NCI-H1092 treated with DMSO at 0.1 percent for 48 hours (cell line): ENCODE results near the gene UGT1A9.
"Not testable (repeated sequence)": the region's sequence is repeated elsewhere in the genome, so short reads cannot be mapped to it uniquely, and the experiment has no call there.

Experiments used
- DNase-seq: peaks from one replicate; lab custom pipeline; 2025; lab: John Stamatoyannopoulos, UW

Gene UGT1A9

GRCh38 chr2:233680361-233681045 lies 8.8 kb downstream of the UGT1A9 start:
- no peak for DNase-seq

GRCh38 chr2:233681521-233682099 lies 9.9 kb downstream of the UGT1A9 start, which contains the start of gene UGT1A7:
UGT1A7 (plus strand) TSS chr2:233681901; CDS start chr2:233681938, 37 bp downstream.
- no peak for DNase-seq

- DNase-seq, result no peak
Observed at GRCh38 chr2:233684640-233685039, 12.9 kb downstream of the UGT1A9 start.

- no peak for DNase-seq
Observed at GRCh38 chr2:233686928-233687327, 15.2 kb downstream of the UGT1A9 start.

- no peak for DNase-seq
Observed at GRCh38 chr2:233688341-233688740, 16.6 kb downstream of the UGT1A9 start.

- no peak for DNase-seq
Observed at GRCh38 chr2:233689031-233689430, 17.3 kb downstream of the UGT1A9 start.

GRCh38 chr2:233689501-233689900 lies 17.8 kb downstream of the UGT1A9 start:
- no peak for DNase-seq

GRCh38 chr2:233690444-233690843 lies 18.7 kb downstream of the UGT1A9 start:
- DNase-seq, result no peak

GRCh38 chr2:233691443-233692433 lies 20.0 kb downstream of the UGT1A9 start:
- no peak for DNase-seq

- DNase-seq, result no peak
Observed at GRCh38 chr2:233692648-233693047, 20.9 kb downstream of the UGT1A9 start, which contains the start of gene UGT1A6. UGT1A6 (plus strand) TSS chr2:233692890; CDS start chr2:233693005, 115 bp downstream.

GRCh38 chr2:233693963-233694362 lies 22.3 kb downstream of the UGT1A9 start:
- DNase-seq, result no peak

GRCh38 chr2:233698740-233699139 lies 27.0 kb downstream of the UGT1A9 start:
- no peak for DNase-seq

- DNase-seq, result no peak
Observed at GRCh38 chr2:233699424-233700027, 27.8 kb downstream of the UGT1A9 start.

- DNase-seq, result no peak
Observed at GRCh38 chr2:233700028-233700635, 28.4 kb downstream of the UGT1A9 start.

- DNase-seq, result not testable (repeated sequence)
Observed at GRCh38 chr2:233700842-233701241, 29.1 kb downstream of the UGT1A9 start.

- DNase-seq, result no peak
Observed at GRCh38 chr2:233702238-233702637, 30.5 kb downstream of the UGT1A9 start.

- no peak for DNase-seq
Observed at GRCh38 chr2:233705911-233706506, 34.3 kb downstream of the UGT1A9 start.

- DNase-seq, result no peak
Observed at GRCh38 chr2:233706720-233707119, 35.0 kb downstream of the UGT1A9 start.

- DNase-seq, result no peak
Observed at GRCh38 chr2:233707940-233708644, 36.4 kb downstream of the UGT1A9 start.

- no peak for DNase-seq
Observed at GRCh38 chr2:233708942-233709341, 37.2 kb downstream of the UGT1A9 start.
